PC-3 (cell line): ENCODE results near the gene ARL5A.

Source experiments
- CTCF ChIP-seq: fragments of 300-600 bp; sonication (generic); conservative IDR thresholded peaks from 2 replicates; pipeline ENCODE4 v1.5.1; 2017; ENCODE audit warnings: antibody characterized with exemption, low read depth, mild to moderate bottlenecking, low read length
- EZH2phosphoT487 ChIP-seq: fragments of 300-600 bp; sonication (generic); IDR thresholded peaks from 2 replicates; pipeline ENCODE4 v1.6.1; 2018; ENCODE audit warnings: mild to moderate bottlenecking, antibody characterized with exemption, low read length, borderline replicate concordance

- TF ChIP-seq CTCF (no peak), EZH2phosphoT487 (no peak)
Measured at GRCh38 chr2:151777935-151778334, 50.3 kb downstream of the ARL5A start.
